Right lung (tissue), 5 donors: ENCODE measurements around the gene TMEM9B. TPM values are rescaled to one million over a fixed set of nuclear protein-coding genes. Genes with fewer than 3 reads are reported as not detected.

ENCODE experiments used
- DNase-seq, 2 donors: peaks; one replicate each; pipeline ENCODE4 v3.0.0-alpha.2; 2013
- polyA plus RNA-seq, 5 donors: library from polyadenylated mRNA; unstranded; fragments of 120-200 nt; gene quantifications; one replicate each; pipeline versions ENCODE4 v1.2.1 to v1.2.3, GENCODE V29; 2013; ENCODE audit warnings: inconsistent platforms in 1 of 5, low replicate concordance in 1 of 5; ENCODE audit not compliant: insufficient read length in 5 of 5, insufficient read depth in 1 of 5

The TMEM9B gene
- polyA plus RNA-seq, 5 donors, result 47.2 to 57.9 (median 50.4) TPM

GRCh38 chr11:8933931-8934330 is 30.3 kb downstream of the TMEM9B start:
- DNase-seq, result no peak

- DNase-seq, result no peak
Observed at GRCh38 chr11:8932564-8933180, 31.6 kb downstream of the TMEM9B start, which contains the start of gene C11orf16. TSS of gene C11orf16 (minus strand) at chr11:8932947. CDS start at chr11:8932308, 639 bp downstream.

GRCh38 chr11:8930456-8931175 is 33.6 kb downstream of the TMEM9B start:
- no peak for DNase-seq

GRCh38 chr11:8928981-8929615 is 35.1 kb downstream of the TMEM9B start:
- no peak for DNase-seq

GRCh38 chr11:8928205-8928604 is 36.0 kb downstream of the TMEM9B start:
- no peak for DNase-seq

- DNase-seq, result no peak
Observed at GRCh38 chr11:8927233-8927632, 37.0 kb downstream of the TMEM9B start.

GRCh38 chr11:8926236-8926635 is 38.0 kb downstream of the TMEM9B start:
- DNase-seq, result no peak

- DNase-seq, result no peak
Observed at GRCh38 chr11:8925711-8926110, 38.5 kb downstream of the TMEM9B start.

GRCh38 chr11:8922691-8923090 is 41.6 kb downstream of the TMEM9B start:
- no peak for DNase-seq

GRCh38 chr11:8917157-8917825 is 47.0 kb downstream of the TMEM9B start:
- DNase-seq, result no peak

GRCh38 chr11:8914661-8915018 is 49.6 kb downstream of the TMEM9B start:
- no peak for DNase-seq

GRCh38 chr11:8913961-8914660 is 50.1 kb downstream of the TMEM9B start:
- DNase-seq, result no peak

GRCh38 chr11:8911029-8911823 is 53.0 kb downstream of the TMEM9B start, which contains the start of gene AKIP1:
TSS of gene AKIP1 (plus strand) at chr11:8911189. CDS start at chr11:8911450, 261 bp downstream.
- DNase-seq, result peak; percentile 98

- DNase-seq, result no peak
Observed at GRCh38 chr11:8910649-8911026, 53.6 kb downstream of the TMEM9B start.

- no peak for DNase-seq
Observed at GRCh38 chr11:8908099-8908498, 56.1 kb downstream of the TMEM9B start.

GRCh38 chr11:8907116-8907515 is 57.1 kb downstream of the TMEM9B start:
- no peak for DNase-seq

- no peak for DNase-seq
Observed at GRCh38 chr11:8905528-8906165, 58.6 kb downstream of the TMEM9B start.

GRCh38 chr11:8899119-8899753 is 65.0 kb downstream of the TMEM9B start:
- no peak for DNase-seq
